KG1 (cell line): ENCODE results near the gene CDC73.
"Not testable (repeated sequence)": the region's sequence is repeated elsewhere in the genome, so short reads cannot be mapped to it uniquely, and the experiment has no call there.

Experiments
- DNase-seq: peaks from one replicate; lab custom pipeline; 2025; lab: John Stamatoyannopoulos, UW

The CDC73 gene

DNA sequence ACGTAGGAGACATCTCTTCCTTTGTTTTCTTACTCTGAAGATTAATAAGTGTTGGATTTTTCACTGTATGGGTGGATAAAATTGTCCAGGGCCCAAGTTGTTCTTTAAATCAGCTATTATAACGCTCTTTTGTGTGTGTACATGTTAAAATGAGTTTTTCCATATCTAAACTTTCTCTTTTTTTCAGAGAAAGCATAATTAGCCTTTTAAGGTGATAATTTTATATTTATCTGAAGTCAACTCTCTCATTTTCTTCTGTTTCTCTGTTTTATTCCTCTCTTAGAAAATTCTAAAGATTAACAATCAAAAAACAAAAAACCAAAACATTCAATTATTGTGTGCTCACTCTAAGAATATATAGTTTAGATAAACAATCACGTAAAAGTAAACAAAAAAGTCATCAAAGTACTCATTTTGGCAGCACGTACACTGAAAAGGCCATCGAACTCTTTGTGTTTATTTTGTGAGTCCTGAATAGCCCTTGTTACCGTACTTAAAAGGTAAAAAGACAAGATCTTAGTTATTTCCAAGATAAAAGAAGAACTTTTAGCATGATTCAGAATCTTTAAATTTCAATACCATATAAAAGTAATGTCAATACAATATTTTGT is 7.2 kb upstream of the CDC73 start:
- no peak for DNase-seq

DNA sequence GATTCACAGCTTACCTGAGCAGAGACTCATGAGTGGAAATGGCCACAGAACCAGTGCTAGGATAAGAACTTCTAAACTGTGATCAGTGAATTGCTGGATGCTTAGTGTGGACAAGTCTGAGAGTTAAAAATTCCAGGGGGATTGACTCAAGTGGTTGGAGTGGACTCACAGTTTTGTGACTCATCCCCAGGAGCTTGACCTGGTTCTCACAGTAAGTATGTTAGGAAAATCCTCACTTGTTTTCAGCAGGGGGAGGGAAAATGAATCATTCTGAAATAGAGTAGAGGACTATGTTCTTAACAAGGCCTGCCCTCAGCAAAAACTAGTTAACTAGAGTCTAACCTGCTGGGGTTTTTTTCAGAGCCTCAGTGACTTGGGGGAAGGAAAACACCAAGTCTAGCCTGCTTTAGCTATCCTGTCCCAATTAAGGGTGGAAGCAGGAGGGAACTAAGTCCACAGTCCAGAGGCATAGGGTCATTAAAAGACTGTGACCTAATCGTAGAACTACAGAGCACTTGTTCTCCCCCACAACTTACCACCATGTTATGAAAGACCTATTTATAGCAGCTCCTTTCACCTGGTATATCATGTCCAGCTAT is 6.1 kb upstream of the CDC73 start:
- DNase-seq, result no peak

DNA sequence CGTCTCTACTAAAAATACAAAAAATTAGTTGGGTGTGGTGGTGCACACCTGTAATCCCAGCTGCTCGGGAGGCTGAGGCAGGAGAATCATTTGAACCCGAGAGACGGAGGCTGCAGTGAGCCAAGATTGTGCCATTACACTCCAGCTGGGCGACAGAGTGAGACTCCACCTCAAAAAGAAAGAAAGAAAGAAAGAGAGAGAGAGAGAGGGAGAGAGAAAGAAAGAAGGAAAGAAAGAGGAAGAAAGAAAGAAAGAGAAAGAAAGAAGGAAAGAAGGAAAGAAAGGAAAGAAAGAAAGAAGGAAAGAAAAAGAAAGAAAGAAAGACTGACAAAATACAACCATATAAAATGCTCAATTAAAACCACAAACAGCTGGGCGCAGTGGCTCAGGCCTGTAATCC is 4.7 kb upstream of the CDC73 start:
- DNase-seq, result not testable (repeated sequence)

DNA sequence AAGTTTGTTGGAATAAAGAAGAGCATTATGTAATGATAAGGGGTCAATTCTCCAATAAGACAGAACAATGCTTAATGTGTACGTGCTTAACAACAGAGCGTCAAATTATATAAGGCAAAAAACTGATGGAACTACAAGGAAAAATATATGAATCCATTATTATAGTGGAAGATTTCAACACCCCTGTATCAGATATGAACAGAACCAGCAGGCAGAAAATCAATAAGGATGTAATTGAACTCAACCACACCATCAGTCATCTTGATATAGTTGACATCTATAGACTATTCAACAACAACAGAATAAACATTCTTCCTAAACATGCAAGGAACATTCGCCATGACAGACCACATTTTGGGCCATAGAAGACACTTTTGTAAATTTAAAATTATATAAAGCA is 3.6 kb upstream of the CDC73 start:
- no peak for DNase-seq

DNA sequence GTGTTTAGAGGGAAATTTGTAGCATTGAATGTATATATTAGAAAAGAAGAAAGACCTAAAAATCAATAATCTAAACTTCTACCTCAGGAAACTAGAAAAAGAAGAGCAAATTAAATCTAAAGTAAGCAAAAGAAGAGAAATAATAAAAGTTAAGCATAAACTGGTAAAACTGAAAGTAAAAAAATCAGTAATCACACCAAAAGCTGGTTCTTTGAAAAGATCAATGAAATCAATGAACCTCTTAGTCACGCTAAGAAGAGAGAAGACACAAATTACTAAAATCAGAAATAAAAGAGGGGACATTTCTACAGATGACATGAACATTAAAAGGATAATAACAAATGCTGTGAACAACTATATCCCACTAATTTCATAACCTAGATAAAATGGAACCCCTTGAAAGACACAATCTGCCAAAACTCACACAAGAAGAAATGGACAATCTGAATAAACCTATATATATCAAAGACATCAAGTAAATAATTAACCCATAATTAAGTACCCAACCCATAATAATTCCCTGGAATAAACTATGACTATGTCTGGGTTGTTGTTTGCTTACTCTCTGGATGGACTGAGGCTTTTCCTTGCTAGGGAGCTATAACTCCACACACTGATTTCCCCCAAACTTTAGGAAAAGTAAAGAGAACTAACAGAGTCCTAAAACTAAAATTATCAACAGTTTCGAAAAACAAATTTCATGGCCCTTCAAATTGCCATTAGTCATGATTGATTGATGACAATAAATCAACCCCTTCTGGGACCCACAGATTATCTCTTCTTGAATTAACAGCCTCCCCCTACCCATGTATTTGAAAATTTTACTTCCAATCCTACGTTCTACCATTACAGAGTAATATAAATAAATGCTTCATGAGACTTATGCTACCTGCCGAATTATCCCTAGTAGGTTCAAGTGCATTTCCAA is 2.8 kb upstream of the CDC73 start:
- no peak for DNase-seq

DNA sequence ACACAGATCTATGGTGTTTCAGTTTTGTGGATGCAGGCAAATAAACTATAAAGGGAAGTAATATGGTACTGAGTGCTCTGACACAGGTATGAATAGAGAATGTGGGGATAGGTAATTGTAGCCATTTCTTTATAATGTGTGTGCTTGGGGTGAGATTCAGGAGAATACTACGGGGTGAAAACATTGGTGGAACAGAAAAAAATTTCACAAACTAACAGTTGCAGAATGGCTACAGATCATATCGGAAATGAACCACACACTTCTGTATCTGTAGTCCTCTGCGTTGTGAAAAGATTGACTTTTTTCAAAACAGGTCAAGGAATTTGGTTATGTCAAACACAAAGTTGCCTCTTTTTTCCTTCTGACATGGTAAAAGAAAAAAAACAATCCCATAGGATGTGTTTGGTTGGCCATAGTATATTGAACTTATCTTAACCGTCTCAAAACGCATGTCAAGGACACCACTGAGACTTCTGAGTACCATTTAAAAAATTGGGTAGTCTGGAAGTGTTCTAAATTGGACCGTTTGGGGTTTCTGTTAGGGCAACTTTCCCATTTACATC is 1.1 kb upstream of the CDC73 start:
- DNase-seq, result no peak

DNA sequence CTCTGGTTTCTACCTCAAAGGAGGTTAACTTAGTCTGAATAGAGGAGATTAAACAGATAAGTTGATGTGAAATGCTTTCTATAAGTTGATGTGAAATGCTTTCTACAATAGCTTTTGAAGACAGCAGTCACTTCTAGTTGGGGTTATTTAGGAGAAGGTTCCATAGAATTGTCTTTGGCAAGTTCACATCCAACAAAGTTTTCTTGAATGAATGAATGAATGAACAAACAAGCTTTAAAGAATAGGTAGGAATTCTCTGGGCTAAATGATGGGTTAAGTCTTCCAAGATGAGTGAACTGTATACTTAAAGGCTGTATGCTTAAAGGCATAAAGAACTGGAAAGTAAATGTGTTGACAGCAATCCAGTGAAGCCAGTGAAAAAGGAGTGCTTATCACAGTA is 1.9 kb downstream of the CDC73 start:
- DNase-seq, result no peak

DNA sequence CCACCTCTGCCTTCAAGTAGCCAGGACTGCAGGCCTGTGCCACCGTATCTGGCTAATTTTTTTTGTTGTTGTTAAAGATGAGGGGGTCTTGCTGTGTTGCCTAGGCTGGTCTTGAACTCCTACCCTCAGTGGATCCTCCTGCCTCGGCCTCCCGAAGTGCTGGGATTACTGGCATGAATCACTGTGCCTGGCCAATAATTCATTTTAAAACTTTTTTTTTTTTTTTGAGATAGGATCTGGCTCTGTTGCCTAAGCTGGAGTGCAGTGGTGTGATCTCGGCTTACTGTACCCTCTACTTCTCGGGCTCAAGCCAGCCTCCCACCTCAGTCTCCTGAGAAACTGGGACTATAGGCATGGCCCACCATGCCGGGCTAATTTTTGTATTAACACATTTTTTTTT is 3.5 kb downstream of the CDC73 start:
- DNase-seq, result no peak

DNA sequence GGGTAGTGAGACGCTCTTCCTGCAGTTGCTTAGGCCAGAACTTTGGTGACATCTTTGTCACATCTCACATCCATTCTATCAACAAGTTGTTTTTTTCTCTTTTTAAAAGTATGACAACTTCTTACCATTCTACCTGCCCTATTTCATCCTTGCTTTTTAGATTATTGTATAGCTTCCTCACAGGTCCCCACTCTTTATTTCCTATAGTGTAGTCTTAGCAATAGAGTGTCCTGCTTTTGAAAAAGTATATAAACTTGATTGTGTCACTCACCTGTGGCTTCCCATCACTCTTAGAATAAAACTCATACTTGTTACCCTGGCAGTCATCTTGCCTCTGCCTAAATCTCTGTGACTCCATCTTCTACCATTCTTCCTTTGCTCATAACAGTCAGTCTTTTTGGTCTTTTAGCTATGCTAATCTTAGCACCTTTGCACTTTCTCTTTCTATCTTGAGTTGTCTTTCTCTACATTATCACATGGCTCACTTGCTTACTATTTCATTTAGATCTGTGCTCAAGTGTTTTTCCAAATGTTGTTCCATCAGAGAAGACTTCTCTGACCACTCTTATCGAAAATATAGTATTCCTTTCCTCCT is 9.5 kb downstream of the CDC73 start:
- no peak for DNase-seq

DNA sequence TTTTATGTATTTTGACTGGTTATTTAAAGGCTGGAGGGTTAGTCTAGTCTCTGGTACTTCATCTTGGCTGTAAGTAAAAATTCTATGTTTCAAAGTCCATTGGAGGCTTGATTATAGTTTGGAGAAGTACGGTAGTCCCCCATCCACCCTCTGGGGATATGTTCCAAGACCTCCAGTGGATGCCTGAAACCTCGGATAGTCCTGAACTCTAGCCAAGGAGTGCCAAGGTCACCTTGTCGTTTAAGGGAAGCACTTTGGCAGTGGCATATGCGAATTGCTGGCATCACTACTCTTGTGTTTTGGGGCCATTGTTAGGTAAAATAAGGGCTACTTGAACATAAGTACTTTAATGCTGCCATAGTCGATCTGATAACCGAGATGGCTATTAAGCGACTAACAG is 18.4 kb downstream of the CDC73 start:
- DNase-seq, result no peak

DNA sequence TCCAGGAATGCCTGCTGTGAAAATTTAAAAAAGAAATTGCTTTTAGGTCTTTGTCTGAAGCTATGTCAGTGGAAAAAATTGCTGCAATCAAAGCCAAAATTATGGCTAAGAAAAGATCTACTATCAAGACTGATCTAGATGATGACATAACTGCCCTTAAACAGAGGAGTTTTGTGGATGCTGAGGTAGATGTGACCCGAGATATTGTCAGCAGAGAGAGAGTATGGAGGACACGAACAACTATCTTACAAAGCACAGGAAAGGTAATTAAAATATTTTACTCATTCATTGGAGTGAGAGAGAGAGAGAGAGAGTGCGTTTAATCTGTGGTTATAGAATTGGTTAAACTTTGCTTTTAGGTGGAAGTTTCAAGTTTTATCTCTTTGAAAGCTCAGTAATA is 20.0 kb downstream of the CDC73 start:
- no peak for DNase-seq

DNA sequence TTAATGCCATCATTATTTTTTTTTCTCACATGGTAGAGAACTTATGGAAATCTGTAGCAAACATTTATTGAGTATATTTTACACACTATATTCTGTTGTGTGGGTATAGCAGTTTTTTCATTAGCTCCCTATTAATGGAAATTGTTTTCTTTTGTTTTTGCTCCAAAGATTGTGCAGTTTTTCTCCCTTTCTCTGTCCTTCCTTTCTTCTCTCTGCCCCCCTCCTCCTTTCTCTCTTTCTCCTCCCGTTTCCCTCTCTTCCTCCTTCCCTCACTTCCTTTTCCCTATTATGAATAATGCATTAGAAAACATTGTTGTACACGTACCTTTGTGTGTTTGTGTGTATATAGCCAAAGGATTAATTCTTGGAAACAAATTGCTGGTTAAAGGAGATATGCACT is 20.6 kb downstream of the CDC73 start:
- no peak for DNase-seq

DNA sequence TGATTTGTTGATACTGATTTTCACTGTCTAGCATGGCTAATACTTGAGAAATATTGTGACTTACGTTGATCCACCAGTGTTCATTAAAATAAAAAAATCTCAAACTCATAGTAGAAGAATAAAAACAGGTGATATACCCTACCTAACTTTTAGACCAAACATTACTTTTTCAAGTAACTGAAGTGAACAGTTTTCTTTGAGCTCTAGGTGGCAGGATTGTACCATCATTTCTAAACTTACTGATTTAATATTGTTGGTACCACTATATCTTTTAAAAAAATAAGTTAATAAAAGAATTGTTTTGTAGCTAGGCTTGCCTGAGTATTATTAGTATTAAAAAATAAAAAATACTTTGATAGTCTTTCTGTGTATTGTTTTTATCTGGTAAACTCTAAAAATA is 21.5 kb downstream of the CDC73 start:
- no peak for DNase-seq

DNA sequence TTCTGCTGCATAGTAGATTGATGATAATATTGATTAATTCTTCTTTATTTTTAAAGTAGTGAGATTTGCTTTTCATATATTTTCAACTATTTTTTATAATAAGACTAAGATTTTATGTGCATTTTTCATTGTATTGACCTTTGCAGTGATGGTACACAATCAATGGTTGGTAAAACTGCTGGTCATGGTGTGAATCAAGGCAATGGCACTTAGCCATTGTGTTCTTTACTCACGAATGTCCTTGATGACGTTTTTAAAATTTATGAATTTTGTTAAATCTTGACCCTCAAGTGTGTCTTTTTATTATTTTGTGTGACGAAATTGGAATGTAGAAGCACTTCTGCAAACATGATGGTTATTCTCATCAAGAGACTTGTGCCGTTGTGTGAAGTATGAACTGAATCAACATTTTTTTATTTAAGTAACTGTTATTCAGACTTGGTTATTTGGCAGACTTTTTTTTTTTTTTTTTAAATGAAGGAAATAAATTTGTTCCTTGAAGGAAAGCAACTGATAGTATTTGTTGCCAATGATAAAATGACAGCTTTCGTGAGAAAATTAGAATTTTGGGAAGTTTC is 22.6 kb downstream of the CDC73 start:
- no peak for DNase-seq

DNA sequence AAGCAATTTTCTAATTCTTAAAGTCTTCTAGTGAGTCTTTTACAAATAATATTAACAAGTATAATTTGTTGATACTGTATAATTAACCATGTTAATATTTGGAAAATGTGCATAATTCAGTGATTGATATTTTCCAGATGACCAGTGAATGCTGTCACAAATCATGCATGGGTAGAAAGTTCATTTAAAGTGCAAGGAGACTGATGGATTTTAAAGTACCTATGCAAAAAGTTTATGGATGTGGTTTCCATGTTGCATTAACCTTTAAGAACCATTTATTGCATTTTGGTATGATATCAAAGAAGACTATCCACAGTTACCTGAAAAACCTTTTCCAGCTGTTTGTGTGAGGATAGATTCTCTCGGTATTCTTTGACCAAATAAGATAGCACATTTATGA is 23.2 kb downstream of the CDC73 start:
- no peak for DNase-seq

DNA sequence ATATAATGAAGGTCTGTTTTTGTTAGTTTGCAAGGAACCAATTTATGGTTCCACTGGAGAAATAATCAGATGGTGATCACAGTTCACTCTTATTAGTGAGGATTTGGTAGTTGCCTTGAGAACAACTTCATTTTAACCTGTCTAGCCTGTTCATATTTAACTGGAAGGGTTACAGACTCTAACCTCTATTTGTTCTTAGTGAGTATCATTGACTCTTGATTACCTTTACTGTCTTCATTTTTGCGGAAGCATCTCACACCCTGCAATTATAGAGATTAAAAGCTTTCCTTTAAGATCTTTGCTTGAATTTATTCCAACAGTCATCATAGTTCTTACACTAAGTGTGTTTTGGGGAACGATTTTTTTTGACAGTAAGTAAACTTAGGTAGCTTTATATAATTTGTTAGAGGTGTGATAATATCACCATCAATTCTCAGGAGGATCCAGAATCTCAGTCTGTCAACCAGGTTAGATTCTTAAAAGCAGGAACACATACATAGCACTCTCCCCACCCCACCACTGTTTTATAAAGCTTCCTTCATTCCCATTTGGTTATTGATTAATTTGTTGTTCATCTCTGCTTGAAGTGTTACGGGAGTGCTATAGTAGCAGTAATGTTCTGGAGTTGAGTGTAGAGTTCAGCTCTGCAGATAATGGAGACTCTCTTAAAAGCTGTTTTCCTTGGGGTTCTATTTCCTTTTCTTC is 34.4 kb downstream of the CDC73 start:
- no peak for DNase-seq

DNA sequence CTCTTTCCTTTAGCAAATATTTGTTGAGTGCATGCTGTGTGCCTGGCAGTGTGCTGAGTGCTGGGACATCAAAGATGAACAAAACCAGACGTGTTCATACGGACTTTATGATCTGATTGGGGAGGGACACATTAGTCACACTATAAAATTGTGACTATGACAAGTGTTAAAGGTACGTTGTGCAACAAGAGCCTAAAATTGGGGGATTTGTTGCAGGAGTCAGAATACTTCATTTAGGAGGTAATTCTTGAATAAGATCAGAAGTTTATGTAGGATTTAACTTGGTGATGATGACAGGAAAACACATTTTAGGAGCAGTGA is 35.0 kb downstream of the CDC73 start:
- DNase-seq, result no peak

DNA sequence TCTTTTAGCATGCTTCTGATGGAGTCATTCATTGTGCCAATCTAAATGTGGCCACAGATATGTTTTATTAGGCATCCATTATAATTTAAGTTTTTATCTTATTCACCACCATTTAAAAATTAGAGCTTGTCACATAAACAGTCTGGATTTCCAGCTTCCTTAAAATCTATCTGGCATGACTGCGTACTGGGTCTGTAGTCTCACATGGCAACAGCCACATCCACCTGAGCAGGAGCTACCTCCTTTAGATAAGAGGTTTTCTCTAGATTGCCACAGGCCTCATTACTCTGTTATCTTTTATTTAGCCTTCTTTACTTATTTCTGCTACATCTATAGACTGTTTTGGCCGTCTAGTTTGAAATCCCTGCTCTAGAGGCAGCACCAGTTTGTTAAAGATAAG is 35.5 kb downstream of the CDC73 start:
- no peak for DNase-seq

DNA sequence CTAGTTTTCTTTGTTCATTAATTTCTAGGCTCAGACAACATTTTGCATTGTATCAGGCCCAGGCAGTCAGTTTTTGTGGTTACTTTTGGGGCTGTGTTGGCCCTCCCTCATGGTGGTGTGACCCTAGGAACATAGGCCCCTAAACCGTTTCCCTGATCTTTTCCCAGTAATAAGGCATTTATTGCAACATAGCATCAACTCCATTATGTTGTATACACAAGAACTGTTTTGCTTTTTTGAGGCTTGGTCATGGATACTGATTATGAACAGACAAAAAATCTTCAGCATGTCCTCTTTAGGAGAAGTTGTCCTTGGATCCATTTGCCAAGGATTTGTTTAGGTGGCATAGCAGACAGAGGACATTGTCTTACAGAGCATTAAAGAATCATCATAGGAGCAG is 54.3 kb downstream of the CDC73 start:
- DNase-seq, result no peak

DNA sequence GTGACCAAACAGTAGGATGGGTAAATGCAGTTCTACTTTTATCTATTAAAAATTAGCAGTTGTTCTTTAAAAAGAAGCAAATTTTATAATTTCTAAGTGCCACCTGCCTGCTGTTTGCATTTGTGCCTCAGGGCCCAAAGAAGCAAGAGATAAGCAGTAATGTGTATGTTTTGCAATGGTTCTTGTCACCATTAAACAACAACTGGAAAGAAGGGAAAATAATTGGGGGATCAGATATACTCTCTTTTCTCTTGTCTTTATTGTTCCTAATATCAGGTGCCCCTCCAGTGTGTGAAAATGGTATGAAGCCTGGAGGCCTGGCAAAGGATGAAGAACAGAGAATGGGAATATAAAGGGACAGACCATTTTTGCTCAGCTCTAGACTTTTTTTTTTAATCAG is 55.0 kb downstream of the CDC73 start:
- no peak for DNase-seq

DNA sequence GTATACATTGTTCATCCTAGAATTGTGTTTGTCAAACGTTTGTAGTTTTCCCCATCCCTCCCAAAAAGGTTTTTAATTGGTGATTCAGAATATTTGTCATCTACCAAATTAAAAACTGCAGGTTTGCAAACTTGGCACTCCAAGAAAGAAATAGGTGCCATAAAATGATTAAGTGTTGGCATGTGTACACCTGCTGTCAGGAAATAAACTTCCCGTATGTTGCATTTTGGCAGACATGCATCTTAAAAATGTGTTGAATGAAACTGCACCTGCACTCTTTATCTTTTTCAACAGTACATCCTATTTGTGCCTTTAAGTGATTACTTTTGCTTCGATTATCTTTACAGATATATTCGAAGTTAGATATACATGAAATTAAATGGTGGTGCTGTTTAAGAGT is 57.3 kb downstream of the CDC73 start:
- no peak for DNase-seq

DNA sequence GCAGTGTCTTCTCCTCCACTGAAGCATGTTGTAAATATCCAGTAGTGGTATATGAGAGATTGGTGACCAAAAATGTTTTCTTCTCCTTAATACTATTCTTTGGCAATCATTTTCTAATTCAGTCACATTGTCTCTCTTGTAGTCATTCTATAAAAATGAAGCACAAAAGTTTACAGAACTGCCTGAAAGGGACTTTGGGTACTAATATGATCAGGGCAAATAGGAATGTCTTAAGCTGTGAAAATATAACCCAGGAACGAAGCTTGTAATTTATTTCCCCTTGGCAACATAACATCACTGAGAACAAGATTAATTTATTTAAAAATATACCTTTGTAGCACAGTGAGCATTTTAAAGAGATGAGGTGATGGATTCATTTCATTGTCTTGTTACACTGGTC is 59.7 kb downstream of the CDC73 start:
- DNase-seq, result no peak
